HS-5 (cell line): Measurements from ENCODE around the gene C19orf67.
"Not testable (repeated sequence)": the region's sequence is repeated elsewhere in the genome, so short reads cannot be mapped to it uniquely, and the experiment has no call there.

Source experiments
- DNase-seq: peaks from one replicate; pipeline ENCODE4 v3.0.0-alpha.2; 2012; ENCODE audit warnings: low read depth

Gene C19orf67

DNA sequence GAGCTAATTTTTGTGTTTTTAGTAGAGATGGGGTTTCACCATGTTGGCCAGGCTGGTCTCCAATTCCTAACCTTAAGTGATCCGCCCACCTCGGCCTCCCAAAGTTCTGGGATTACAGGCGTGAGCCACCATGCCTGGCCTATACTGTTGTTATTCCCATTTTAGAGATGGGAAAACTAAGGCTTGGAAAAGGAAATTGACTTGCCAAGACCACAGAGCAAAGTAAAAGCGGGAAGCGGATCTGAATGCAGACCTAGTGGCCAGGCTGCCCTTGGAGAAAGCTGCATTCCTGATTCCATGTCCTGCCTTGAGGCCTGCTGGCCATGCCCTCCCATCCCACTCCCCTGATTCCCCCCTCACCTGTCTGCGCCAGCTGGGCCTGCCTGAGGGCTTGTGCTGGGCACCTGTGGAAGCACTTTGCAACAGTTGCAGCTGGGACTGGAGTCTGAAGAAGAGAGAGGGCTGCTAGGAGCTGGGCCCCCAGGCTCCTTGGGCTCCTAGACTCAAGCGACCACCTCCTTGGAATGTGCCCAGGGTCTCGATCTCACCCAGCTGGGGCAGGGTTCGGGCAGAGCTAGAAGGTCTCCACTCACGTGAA lies 29.4 kb downstream of the C19orf67 start:
- no peak for DNase-seq

DNA sequence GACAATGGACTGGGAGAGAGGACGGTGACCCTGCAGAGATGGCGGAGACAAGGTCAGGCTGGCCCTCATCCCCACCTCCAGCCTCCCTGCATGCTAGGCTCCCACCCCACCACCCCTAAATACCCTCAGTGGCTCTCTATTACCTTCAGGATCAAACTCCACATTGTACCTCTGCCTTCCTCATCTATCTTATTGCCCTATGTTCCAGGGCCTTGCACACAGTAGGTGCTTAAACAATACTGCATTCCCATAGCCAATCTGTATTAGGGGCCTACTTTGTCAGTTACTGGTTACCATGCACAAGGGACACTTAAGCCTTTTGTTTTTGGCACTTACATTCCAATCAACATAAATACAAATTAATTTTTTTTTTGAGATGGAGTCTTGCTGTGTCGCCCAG lies 30.2 kb downstream of the C19orf67 start:
- DNase-seq = no peak

DNA sequence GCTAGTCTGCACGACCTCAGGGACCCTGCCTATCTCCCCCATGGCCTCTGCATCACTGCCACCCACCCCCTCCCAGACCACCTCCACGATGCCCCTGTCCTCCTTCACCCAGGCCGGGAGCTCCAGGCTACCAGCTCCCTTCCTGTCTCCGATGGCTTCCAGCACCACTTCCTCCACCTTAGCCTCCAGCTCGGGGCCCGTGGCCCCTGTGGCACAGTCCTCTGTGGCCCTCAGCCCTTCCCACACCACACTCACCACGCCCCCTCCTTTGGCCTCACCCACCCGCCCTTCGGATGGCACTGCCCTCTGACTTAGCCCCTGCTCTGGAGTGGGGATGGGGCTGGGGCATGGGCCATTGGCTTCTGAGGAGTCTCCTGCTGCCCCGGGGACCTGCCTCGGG lies 30.9 kb downstream of the C19orf67 start:
- no peak for DNase-seq

DNA sequence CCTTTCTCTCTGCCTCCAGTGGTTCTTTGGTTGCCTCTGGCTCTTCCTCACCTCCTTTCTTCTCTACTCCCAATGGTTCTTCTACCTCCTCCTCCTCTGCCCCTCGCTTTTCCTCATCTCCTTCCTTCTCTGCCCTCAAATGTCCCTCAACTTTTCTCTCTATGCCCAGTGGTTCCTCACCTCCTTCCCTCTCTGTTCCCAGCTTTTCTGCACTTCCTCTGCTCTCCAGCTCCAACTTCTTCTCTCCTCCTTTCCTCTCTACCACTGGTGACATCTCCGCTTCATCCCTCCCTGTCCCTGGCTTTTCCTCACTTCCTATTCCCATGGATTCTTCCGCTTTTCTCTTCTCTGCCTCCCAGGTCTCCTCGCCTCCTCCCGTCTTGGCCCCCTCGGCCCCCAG lies 31.5 kb downstream of the C19orf67 start:
- DNase-seq = no peak

DNA sequence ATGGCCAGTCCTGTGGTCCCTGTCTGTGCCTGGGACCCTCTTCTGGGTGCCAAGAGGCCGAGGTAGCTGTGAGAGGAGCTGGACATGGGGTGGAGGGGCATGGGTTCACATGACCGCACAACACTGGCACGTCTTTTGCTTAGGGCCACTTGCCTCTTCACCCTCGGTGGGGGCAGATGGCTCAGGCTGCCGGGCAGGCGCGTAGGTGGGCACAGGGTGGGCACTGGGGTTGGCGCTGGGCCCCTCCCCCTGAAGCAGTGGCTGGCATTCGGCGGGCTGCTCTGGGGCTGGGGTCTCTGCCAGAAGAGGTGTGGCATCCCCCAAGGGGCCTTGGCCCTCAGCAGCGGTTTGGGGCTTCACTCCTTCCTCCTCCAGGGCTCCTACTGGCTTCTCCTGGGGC lies 32.1 kb downstream of the C19orf67 start:
- no peak for DNase-seq

DNA sequence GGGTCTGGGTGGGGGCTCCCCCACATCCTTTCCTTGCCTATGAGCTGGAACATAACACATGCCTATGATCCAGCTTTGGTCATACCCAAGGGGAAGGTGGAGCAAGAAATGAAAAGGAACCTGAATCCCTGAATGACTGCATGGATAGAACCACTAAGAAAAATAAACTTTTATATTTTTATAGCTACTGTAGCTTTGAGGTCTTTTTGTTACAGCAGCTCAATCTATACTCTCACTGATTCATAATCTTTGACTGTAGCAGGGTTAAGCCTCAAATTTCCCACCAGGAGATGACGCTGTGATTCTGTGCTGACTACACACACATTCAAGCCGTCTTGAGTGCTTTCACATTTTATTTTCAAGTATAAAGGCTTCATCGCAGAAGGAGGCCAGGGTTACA lies 32.6 kb downstream of the C19orf67 start:
- no peak for DNase-seq

DNA sequence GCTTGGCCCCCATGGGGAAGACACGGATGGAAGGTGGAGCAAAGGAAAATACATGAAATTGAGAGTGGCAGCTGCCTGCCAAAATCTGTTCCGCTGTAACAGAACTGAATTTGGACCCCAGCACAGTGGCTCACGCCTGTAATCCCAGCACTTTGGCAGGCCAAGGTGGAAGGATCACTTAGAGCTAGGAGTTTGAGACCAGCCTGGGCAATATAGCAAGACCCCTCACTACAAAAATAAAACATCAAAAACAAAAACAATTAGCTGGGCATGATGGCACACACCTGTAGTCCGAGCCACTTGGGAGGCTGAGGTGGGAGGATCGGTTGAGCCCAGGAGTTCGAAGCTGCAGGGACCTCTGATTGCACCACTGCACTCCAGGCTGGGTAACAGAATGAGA lies 33.1 kb downstream of the C19orf67 start:
- DNase-seq = no peak

DNA sequence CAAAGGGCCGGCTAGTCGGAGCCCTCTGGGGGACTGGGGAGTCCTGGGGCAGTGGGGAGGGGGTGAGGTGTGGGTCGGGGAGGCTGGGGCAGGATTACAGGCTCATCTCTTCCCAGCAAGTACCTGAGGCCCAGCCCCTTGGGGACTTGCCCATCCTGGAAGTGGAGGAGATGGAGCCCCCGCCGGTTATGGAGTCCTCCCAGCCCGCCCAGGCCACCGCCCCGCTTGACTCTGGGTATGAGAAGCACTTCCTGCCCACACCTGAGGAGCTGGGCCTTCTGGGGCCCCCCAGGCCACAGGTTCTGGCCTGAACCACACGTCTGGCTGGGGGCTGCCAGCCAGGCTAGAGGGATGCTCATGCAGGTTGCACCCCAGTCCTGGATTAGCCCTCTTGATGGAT lies 33.6 kb downstream of the C19orf67 start:
- no peak for DNase-seq

DNA sequence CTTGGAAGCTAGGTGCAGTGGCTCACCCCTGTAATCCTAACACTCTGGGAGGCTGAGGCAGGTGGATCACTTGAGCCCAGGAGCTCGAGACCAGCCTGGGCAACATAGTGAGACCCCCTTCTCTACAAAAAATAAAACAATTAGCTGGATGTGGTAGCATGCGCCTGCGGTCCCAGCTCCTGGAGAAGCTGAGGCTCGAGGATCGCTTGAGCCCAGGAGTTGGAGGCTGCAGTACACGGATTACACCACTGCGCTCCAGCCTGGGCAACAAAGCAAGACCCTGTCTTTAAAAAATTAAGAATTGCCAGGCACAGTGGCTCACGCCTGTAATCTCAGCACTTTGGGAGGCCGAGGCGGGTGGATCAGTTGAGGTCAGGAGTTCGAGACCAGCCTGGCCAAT lies 34.6 kb downstream of the C19orf67 start:
- DNase-seq = not testable (repeated sequence)

DNA sequence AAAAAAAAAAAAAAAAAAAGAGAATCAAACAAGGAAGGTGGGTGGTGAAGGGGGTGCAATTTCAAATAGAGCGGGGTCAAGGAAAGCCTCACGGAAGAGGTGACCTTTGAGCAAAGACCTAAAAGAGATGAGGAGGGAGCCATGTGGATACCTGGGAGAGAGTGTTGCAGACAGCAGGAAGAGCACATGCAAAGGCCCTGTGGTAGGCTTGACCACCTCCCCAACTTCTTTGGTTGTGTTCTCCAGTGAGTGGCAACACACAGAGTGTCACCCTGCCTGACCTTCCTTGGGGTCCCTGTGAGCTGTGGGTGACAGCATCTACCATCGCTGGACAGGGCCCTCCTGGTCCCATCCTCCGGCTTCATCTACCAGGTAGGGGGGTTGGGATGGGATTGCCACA lies 35.1 kb downstream of the C19orf67 start:
- no peak for DNase-seq

DNA sequence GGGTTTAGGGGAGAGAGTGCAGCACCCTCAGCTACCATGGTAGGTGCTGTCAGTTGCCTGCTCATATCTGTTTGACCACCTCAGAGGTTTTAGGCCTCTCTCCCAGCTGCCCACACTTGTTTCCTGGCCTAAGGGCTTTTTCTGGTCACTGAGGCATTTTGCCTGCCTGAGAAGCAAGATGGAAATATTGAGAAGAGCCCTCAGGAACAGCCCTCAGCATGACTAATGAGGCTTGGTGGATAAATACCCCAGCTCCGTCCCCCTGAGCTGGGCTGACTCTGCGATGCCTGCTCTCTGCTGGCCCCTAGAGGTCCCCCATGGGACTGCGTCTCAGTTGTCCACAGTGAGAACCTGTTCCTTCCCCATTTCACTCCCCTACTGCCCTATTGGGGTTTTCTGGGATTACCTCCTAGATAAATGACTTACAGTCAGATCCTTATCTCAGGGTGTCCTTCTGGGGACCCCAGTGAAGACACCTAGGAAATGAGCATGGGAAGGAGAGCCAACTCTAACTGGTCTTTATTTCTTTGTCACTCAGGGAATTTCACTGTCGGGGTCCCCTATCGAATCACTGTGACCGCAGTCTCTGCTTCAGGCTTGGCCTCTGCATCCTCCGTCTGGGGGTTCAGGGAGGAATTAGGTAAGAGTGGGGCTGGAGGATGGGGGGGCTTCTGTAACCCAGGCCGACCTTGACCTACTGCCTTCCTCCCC lies 37.0 kb downstream of the C19orf67 start:
- DNase-seq = no peak

DNA sequence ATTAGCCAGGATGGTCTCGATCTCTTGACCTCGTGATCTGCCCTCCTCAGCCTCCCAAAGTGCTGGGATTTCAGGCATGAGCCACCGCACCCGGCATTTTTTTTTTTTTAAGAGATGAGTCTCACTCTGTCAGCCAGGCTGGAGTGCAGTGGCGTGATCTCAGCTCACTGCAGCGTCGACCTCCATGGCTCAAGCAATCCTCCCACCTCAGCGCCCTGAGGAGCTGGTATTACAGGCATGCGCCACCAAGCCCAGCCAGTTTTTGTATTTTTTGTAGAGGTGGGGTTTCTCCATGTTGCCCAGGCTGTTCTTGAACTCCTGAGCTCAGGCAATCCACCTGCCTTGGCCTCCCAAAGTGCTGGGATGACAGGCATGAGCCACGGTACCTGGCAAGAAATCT lies 37.7 kb downstream of the C19orf67 start:
- DNase-seq = not testable (repeated sequence)

DNA sequence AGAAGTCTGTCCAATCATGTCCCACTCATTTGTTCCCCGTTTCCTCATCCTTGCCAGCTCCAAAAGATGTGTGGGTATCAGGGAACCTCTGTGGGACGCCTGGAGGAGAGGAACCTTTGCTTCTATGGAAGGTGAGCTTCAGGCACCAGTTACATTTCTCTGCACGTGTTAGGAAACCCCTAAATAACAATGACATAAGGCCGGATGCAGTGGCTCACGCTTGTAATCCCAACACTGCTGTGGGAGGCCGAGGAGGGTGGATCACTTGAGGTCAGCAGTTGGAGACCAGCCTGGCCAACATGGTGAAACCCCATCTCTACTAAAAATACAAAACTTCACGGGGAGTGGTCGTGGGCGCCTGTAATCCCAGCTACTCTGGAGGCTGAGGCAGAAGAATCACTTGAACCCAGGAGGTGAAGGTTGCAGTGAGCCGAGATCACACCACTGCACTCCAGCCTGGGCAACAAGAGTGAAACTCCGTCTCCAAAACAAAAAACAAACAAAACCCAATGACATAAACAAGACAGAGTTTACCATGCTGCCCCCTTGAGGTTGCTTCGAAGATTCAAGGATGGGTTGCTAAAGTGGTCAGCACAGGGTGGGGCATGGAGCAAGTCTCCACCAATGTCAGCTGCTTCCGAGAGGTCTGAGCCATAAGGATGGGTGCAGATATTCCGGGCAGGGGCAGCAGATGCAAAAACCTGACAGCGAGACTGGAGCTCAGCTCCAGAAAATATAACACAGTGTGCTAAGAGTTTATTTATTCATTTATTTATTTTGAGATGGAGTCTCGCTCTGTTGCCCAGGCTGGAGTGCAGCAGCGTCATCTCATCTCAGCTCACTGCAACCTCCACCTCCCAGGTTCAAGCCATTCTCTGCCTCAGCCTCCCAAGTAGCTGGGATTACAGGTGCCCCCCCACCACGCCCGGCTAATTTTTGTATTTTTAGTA lies 42.6 kb downstream of the C19orf67 start:
- not testable (repeated sequence) for DNase-seq

DNA sequence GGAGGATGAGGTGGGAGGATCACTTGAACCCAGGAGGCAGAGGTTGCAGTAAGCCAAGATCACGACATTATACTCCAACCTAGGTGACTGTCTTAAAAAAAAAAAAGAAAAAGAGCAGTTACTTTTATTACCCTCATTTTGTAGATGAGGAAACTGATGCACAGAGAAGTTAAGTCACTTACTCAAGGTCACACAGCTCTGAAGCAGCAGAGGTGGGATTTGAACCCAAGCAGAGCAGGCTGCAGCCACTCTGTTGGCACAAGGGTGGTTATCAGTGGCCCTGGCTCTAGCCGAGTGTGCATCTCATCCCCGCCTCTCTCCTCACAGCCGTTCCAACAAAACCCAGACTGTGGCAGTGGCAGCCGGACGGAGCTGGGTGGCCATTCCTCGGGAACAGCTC lies 46.4 kb downstream of the C19orf67 start:
- DNase-seq = no peak

DNA sequence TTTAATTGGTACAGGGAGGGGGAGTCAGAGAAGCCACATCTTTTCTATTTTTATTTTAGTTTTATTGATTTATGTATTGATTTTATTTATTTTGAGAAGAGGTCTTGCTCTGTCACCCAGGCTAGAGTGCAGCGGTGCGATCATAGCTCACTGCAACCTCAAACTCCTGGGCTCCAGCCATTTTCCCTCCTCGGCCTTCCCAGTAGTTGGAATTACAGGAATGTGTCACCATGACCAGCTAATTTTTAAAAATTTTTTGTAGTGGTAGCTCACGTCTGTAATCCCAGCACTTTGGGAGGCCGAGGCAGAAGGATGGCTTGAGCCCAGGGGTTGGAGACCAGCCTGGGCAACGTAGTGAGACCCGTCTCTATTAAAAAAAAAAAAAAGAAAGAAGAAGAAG lies 49.9 kb downstream of the C19orf67 start:
- DNase-seq = no peak

DNA sequence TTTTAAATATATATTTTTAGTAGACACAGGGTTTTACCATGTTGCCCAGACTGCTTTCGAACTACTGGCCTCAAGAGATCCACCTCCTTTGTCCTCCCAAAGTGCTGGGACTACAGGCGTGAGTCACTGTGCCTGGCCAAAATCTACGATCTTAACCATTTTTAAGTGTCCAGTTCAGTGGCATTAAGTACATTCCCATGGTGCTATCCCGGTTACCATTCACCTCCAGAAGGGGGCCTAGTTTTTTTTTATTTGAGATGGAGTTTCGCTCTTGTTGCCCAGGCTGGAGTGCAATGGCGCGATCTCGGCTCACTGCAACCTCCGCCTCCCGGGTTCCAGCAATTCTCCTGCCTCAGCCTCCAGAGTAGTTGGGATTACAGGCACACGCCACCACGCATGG lies 50.4 kb downstream of the C19orf67 start:
- DNase-seq = not testable (repeated sequence)

DNA sequence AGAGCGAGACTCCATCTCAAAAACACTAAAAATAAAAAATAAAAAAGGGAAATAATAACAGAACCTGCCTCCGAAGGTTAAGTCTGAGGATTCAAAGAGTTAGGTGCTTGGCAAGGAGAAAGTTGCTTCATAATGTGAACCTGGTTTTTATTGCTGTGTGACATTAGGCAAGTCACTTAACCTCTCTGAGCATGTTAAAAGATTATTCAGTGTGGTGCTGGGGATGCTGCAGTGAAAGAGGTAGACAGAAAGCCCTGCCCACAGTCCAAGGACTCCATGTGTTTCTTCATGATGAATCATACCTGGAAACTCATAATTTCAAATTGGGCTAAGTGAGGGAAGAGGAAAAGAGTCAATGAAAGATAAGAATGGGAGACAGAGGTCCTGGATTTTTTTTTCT lies 51.6 kb downstream of the C19orf67 start:
- no peak for DNase-seq

DNA sequence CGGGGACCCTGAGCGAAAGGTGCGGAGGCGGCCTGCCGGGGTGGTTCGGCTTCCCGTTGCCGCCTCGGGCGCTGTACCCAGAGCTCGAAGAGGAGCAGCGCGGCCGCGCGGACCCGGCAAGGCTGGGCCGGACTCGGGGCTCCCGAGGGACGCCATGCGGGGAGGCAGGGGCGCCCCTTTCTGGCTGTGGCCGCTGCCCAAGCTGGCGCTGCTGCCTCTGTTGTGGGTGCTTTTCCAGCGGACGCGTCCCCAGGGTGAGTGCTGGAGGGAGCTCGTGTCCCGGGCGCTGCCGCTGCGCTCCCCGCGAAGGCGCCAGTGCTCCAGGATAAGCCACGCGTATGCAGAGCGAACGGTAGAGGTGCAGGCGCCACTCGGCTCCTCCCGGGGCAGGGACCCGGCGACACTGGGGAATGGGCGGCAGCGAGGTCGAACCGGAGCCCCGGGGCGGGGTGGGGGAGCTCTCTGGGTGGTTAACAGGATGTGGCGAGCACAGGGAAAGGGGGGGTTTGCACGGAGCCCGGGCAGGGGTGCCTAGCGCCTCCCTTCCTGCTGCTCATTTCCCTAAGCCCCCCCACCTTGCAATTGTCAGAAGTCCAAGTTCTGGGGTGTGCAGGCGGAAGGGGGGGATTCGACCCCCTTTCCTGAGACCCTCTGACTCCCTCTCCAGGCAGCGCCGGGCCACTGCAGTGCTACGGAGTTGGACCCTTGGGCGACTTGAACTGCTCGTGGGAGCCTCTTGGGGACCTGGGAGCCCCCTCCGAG lies 53.7 kb downstream of the C19orf67 start, which contains the start of gene IL27RA:
Gene IL27RA (plus strand): TSS at position 44 of the 762 bp plus-strand sequence. CDS start 111 bp downstream, at position 155.
- peak; percentile 31 for DNase-seq
